ENCODE measurements around the gene GASK1A. TPM values are rescaled to one million over a fixed set of nuclear protein-coding genes. Genes with fewer than 3 reads are reported as not detected.
"Not testable (repeated sequence)": the region's sequence is repeated elsewhere in the genome, so short reads cannot be mapped to it uniquely, and the experiment has no call there.

The GASK1A gene
- total RNA-seq, 1 experiment from 2014 or later = 0.18 TPM

- DNase-seq (ENCODE audit: low spot score) = no peak
Measured at GRCh38 chr3:43031485-43031884, 52.4 kb downstream of the GASK1A start.

GRCh38 chr3:43031889-43032545, 52.9 kb downstream of the GASK1A start:
- no peak for DNase-seq (ENCODE audit: low spot score)

GRCh38 chr3:43032646-43033628, 53.8 kb downstream of the GASK1A start:
- DNase-seq (ENCODE audit: low spot score) = no peak

- no peak for DNase-seq (ENCODE audit: low spot score)
Measured at GRCh38 chr3:43034200-43034599, 55.1 kb downstream of the GASK1A start.

- DNase-seq (ENCODE audit: low spot score) = no peak
Measured at GRCh38 chr3:43034911-43035310, 55.8 kb downstream of the GASK1A start.

GRCh38 chr3:43035801-43036365, 56.8 kb downstream of the GASK1A start:
- DNase-seq (ENCODE audit: low spot score) = no peak

- DNase-seq (ENCODE audit: low spot score) = no peak
Measured at GRCh38 chr3:43036621-43037423, 57.7 kb downstream of the GASK1A start.

- DNase-seq (ENCODE audit: low spot score) = no peak
Measured at GRCh38 chr3:43038010-43038409, 58.9 kb downstream of the GASK1A start.

- no peak for DNase-seq (ENCODE audit: low spot score)
Measured at GRCh38 chr3:43041517-43041916, 62.4 kb downstream of the GASK1A start.

GRCh38 chr3:43043071-43043766, 64.1 kb downstream of the GASK1A start:
- no peak for DNase-seq (ENCODE audit: low spot score)

- DNase-seq (ENCODE audit: low spot score) = no peak
Measured at GRCh38 chr3:43043793-43044192, 64.7 kb downstream of the GASK1A start.

GRCh38 chr3:43045079-43045478, 66.0 kb downstream of the GASK1A start:
- DNase-seq (ENCODE audit: low spot score) = not testable (repeated sequence)

GRCh38 chr3:43046583-43046982, 67.5 kb downstream of the GASK1A start:
- DNase-seq (ENCODE audit: low spot score) = no peak

GRCh38 chr3:43048470-43048869, 69.4 kb downstream of the GASK1A start:
- DNase-seq (ENCODE audit: low spot score) = no peak

- DNase-seq (ENCODE audit: low spot score) = no peak
Measured at GRCh38 chr3:43053291-43053690, 74.2 kb downstream of the GASK1A start.

- no peak for DNase-seq (ENCODE audit: low spot score)
Measured at GRCh38 chr3:43054754-43055153, 75.6 kb downstream of the GASK1A start.

- DNase-seq (ENCODE audit: low spot score) = no peak
Measured at GRCh38 chr3:43055393-43055792, 76.3 kb downstream of the GASK1A start.

- DNase-seq (ENCODE audit: low spot score) = no peak
Measured at GRCh38 chr3:43055806-43056770, 77.0 kb downstream of the GASK1A start.

- DNase-seq (ENCODE audit: low spot score) = no peak
Measured at GRCh38 chr3:43059456-43059855, 80.3 kb downstream of the GASK1A start.

All from HT-29 (cell line).